ENCODE measurements around the gene SYCE3. TPM values are rescaled to one million over a fixed set of nuclear protein-coding genes. Genes with fewer than 3 reads are reported as not detected.
A peak's percentile ranks its signal among the peaks of the same experiment; 100 is the strongest.

The SYCE3 gene
- total RNA-seq, 2 donors from 2014 or later, result not detected

GRCh38 chr22:50518606-50519005, 44.1 kb downstream of the SYCE3 start:
- no peaks in the 10 kb centered on the region for H3K9me3 ChIP-seq (ENCODE audit: control insufficient read depth, low read length, poor library complexity, severe bottlenecking)
- Mint-ChIP-seq H3K27ac (no peak overlapping the region), H3K36me3 (ENCODE audit: low read depth) (peaks cover 2% of the 10 kb centered on the region), H3K4me1 (peaks cover 13% of the 10 kb centered on the region), H3K27me3 (no peaks in the 10 kb centered on the region), H3K4me3 (no peak overlapping the region)
- ATAC-seq, result no peak
- no peak for DNase-seq

DNA sequence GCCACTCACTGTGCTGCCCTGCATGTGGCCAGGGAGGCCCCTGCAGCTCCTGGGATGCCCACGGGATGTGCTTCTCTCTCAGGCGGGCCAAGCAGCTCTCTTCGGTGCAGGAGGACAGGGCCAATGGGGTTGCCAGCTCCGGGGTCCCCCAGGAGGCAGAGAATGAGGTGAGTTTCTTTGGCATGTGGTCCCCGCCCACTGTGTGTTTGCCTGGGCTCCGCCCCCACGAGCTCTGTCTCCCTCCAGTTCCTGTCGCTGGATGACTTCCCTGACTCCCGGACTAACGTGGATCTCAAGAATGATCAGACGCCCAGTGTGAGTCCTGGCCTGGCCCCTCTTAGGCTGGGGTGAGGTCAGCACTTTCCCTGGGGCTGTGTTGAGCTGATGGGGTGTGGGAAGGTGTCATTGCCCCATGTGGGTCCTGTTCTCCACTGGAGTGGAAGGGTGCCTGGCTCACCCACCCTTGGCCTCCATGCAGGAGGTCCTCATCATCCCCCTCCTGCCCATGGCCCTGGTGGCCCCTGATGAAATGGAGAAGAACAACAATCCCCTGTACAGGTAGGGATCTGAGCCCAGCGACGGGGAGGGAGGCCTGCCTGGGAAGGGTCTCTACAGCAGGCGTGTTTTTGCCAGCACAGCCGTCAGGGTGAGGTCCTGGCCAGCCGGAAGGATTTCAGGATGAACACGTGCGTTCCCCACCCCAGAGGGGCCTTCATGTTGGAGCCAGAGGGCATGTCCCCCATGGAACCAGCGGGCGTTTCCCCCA, 45.0 kb downstream of the SYCE3 start:
- Mint-ChIP-seq H3K36me3 (ENCODE audit: low read depth) (peaks cover 2% of the 10 kb centered on the region), H3K4me1 (peaks cover 11% of the 10 kb centered on the region), H3K27ac (no peak overlapping the region), H3K27me3 (no peaks in the 10 kb centered on the region), H3K4me3 (no peak overlapping the region)
- no peak for DNase-seq
- no peak for ATAC-seq
- no peaks in the 10 kb centered on the region for H3K9me3 ChIP-seq (ENCODE audit: control insufficient read depth, low read length, poor library complexity, severe bottlenecking)

GRCh38 chr22:50516891-50517290, 45.8 kb downstream of the SYCE3 start:
- no peaks in the 10 kb centered on the region for H3K9me3 ChIP-seq (ENCODE audit: control insufficient read depth, low read length, poor library complexity, severe bottlenecking)
- DNase-seq (no peak), ATAC-seq (no peak)
- Mint-ChIP-seq H3K36me3 (ENCODE audit: low read depth) (peaks cover 2% of the 10 kb centered on the region), H3K4me1 (peaks cover 11% of the 10 kb centered on the region), H3K27ac (no peak overlapping the region), H3K4me3 (no peak overlapping the region), H3K27me3 (no peaks in the 10 kb centered on the region)

DNA sequence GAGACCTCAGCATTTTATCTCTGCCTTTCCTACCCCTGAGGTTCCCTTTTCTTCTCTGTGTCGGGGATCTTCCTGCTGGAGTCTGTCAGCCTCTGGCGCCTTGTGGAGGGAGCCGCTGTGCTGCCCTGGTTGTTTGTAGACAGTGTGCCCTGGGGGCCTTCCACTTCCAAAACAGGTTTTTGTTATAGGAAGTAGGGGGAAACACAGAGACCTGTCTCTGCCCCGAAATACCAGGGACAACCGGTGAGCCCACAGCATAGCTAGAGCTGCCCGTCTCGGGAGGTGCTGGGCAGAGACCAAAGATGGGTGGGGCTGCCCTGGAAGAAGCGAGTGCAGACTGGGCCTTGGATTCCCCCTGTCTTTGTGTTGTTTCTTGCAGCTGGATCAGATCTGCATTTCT, 46.7 kb downstream of the SYCE3 start:
- H3K36me3 Mint-ChIP-seq (ENCODE audit: low read depth), result peaks cover 2% of the 10 kb centered on the region
- no peak for ATAC-seq
- H3K27me3 Mint-ChIP-seq, result no peaks in the 10 kb centered on the region
- H3K4me3 Mint-ChIP-seq, result no peak overlapping the region
- H3K9me3 ChIP-seq (ENCODE audit: control insufficient read depth, low read length, poor library complexity, severe bottlenecking), result no peaks in the 10 kb centered on the region
- no peak for DNase-seq
- H3K4me1 Mint-ChIP-seq, result peaks cover 11% of the 10 kb centered on the region
- no peak overlapping the region for H3K27ac Mint-ChIP-seq

DNA sequence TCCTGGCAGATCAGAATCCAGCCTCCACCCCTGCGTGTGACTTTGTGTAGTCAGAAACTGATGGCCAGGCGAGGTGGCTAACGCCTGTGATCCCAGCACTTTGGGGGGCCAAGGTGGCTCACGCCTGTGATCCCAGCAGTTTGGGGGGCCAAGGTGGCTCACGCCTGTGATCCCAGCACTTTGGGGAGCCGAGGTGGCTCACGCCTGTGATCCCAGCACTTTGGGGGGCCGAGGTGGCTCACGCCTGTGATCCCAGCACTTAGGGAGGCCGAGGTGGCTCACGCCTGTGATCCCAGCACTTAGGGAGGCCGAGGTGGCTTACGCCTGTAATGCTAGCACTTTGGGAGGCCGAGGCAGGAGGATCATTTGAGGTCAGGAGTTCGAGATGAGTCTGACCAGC, 49.5 kb downstream of the SYCE3 start:
- Mint-ChIP-seq H3K27ac (no peak overlapping the region), H3K4me1 (peaks cover 20% of the 10 kb centered on the region), H3K4me3 (no peak overlapping the region), H3K27me3 (no peaks in the 10 kb centered on the region), H3K36me3 (ENCODE audit: low read depth) (peaks cover 2% of the 10 kb centered on the region)
- ATAC-seq (no peak), DNase-seq (no peak)
- no peaks in the 10 kb centered on the region for H3K9me3 ChIP-seq (ENCODE audit: control insufficient read depth, low read length, poor library complexity, severe bottlenecking)

GRCh38 chr22:50508897-50509296, 53.8 kb downstream of the SYCE3 start:
- Mint-ChIP-seq H3K27ac (peak overlapping the region; percentile 94), H3K4me3 (peak overlapping the region; percentile 95), H3K27me3 (no peaks in the 10 kb centered on the region), H3K4me1 (peaks cover 15% of the 10 kb centered on the region), H3K36me3 (ENCODE audit: low read depth) (no peaks in the 10 kb centered on the region)
- ATAC-seq (no peak), DNase-seq (no peak)
- no peaks in the 10 kb centered on the region for H3K9me3 ChIP-seq (ENCODE audit: control insufficient read depth, low read length, poor library complexity, severe bottlenecking)

GRCh38 chr22:50507991-50508884, 54.5 kb downstream of the SYCE3 start, which contains the start of gene NCAPH2:
TSS of gene NCAPH2 (plus strand) at chr22:50508224. CDS start at chr22:50508338, 114 bp downstream.
- H3K27ac Mint-ChIP-seq, result peak within 1 kb of the TSS; percentile 94
- H3K27me3 Mint-ChIP-seq, result no peaks in the 10 kb centered on the region
- peak within 1 kb of the TSS; percentile 96 for H3K4me3 Mint-ChIP-seq
- peaks cover 14% of the 10 kb centered on the region for H3K4me1 Mint-ChIP-seq
- no peaks in the 10 kb centered on the region for H3K36me3 Mint-ChIP-seq (ENCODE audit: low read depth)
- peak; percentile 80 for ATAC-seq
- DNase-seq, result peak in 2 of 3 donors; percentile 96
- H3K9me3 ChIP-seq (ENCODE audit: control insufficient read depth, low read length, poor library complexity, severe bottlenecking), result no peaks in the 10 kb centered on the region

GRCh38 chr22:50507421-50507990, 55.2 kb downstream of the SYCE3 start, which contains the start of gene LMF2:
TSS of gene LMF2 (minus strand) at chr22:50507702. CDS start at chr22:50507675, 27 bp downstream.
- DNase-seq (peak; percentile 84 to 96 (median 95)), ATAC-seq (peak; percentile 82)
- H3K4me1 Mint-ChIP-seq, result peaks cover 14% of the 10 kb centered on the region
- H3K27me3 Mint-ChIP-seq, result no peaks in the 10 kb centered on the region
- peak within 1 kb of the TSS; percentile 94 for H3K27ac Mint-ChIP-seq
- no peaks in the 10 kb centered on the region for H3K36me3 Mint-ChIP-seq (ENCODE audit: low read depth)
- no peaks in the 10 kb centered on the region for H3K9me3 ChIP-seq (ENCODE audit: control insufficient read depth, low read length, poor library complexity, severe bottlenecking)
- peak within 1 kb of the TSS; percentile 96 for H3K4me3 Mint-ChIP-seq

GRCh38 chr22:50506611-50507420, 55.9 kb downstream of the SYCE3 start:
- Mint-ChIP-seq H3K4me1 (peaks cover 14% of the 10 kb centered on the region), H3K36me3 (ENCODE audit: low read depth) (no peaks in the 10 kb centered on the region), H3K27ac (peak overlapping the region; percentile 94), H3K27me3 (no peaks in the 10 kb centered on the region), H3K4me3 (peak overlapping the region; percentile 96)
- no peak for ATAC-seq
- DNase-seq, result no peak
- H3K9me3 ChIP-seq (ENCODE audit: control insufficient read depth, low read length, poor library complexity, severe bottlenecking), result no peaks in the 10 kb centered on the region

DNA sequence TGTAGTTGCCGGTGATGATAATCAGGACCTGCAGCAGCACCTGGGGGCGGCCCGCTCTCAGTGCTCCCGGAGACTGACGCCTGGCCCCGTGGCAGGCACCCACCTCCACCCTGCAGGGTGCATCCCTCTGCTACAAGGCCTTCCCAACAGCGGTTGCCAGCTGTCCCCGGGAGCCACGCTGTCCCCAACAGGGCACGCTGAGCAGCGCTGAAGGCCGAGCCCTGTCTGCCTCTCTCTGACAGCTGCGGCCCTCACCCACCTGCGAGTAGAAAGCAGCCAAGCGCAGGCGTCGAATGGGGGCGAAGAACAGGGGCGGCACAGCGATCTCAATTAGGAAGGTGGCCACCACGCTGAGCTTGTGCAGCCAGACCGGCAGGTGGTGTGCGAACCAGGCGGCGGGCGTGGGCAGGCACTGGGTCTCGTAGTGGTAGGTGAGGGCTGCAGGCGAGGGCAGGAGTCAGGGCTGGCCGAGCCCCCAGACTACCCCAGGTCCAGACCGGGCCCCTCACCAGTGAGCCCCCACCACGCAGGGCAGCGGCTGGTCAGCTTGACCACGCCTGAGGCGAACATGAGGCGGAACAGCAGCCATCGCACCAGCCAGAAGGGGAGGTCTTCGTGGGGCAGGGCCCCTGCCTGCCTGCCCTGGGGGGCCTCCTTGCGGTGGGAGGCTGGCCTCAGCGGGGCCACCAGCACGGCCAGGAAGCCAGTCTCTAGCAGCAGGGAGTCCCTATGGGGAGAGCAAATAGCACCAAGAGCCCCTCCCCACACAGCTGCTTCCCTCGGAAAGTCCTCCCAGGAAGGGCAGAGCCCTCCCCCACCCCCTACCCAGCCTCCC, 56.7 kb downstream of the SYCE3 start:
- peak overlapping the region; percentile 63 for H3K4me3 Mint-ChIP-seq
- ATAC-seq (no peak), DNase-seq (no peak)
- H3K9me3 ChIP-seq (ENCODE audit: control insufficient read depth, low read length, poor library complexity, severe bottlenecking), result no peaks in the 10 kb centered on the region
- peaks cover 14% of the 10 kb centered on the region for H3K4me1 Mint-ChIP-seq
- H3K27me3 Mint-ChIP-seq, result no peaks in the 10 kb centered on the region
- H3K36me3 Mint-ChIP-seq (ENCODE audit: low read depth), result no peaks in the 10 kb centered on the region
- H3K27ac Mint-ChIP-seq, result no peak overlapping the region

GRCh38 chr22:50505276-50505775, 57.4 kb downstream of the SYCE3 start:
- H3K27ac Mint-ChIP-seq, result no peak overlapping the region
- no peak for DNase-seq
- H3K4me1 Mint-ChIP-seq, result peaks cover 14% of the 10 kb centered on the region
- no peaks in the 10 kb centered on the region for H3K27me3 Mint-ChIP-seq
- no peaks in the 10 kb centered on the region for H3K36me3 Mint-ChIP-seq (ENCODE audit: low read depth)
- ATAC-seq, result no peak
- no peaks in the 10 kb centered on the region for H3K9me3 ChIP-seq (ENCODE audit: control insufficient read depth, low read length, poor library complexity, severe bottlenecking)
- H3K4me3 Mint-ChIP-seq, result no peak overlapping the region
